K562 (cell line): ENCODE results near the gene SLAIN2. TPM values are rescaled to one million over a fixed set of nuclear protein-coding genes. Genes with fewer than 3 reads are reported as not detected.
A peak's percentile ranks its signal among the peaks of the same experiment; 100 is the strongest.

Experiments used
- ADNP ChIP-seq: fragments of 200-800 bp; sonication (Bioruptor generic); IDR thresholded peaks from 2 replicates; pipeline ENCODE4 v1.6.1; 2016; ENCODE audit warnings: missing genetic modification characterization, missing compliant biosample characterization
- ATF7 ChIP-seq: fragments of 450-650 bp; IDR thresholded peaks from 2 replicates; pipeline ENCODE4 v1.7.1; 2014; ENCODE audit warnings: mild to moderate bottlenecking, moderate library complexity
- BRCA1 ChIP-seq, 2 experiments: fragments of 450-650 bp in 1 of 2; sonication (generic) in 1 of 2; formaldehyde crosslinking in 1 of 2; IDR thresholded peaks; 2 replicates each; pipeline versions ENCODE4 v1.5.0 to v1.6.1; 2017 to 2020; ENCODE audit warnings: mild to moderate bottlenecking in 1 of 2, missing genetic modification reagents in 1 of 2
- ESRRB ChIP-seq: fragments of 250-450 bp; sonication (Bioruptor Pico); IDR thresholded peaks from 2 replicates; pipeline ENCODE4 v1.5.0; 2020; ENCODE audit warnings: mild to moderate bottlenecking, moderate library complexity, borderline replicate concordance
- GABPB1 ChIP-seq: sonication (generic); formaldehyde crosslinking; IDR thresholded peaks from 2 replicates; pipeline ENCODE4 v1.8.0; 2022; ENCODE audit warnings: mild to moderate bottlenecking, missing genetic modification reagents
- GTF2E2 ChIP-seq: fragments of 200-800 bp; sonication (Bioruptor generic); IDR thresholded peaks from 2 replicates; pipeline ENCODE4 v1.6.1; 2016; ENCODE audit warnings: missing genetic modification characterization, missing compliant biosample characterization
- HMG20B ChIP-seq: fragments of 250-450 bp; sonication (Bioruptor Pico); IDR thresholded peaks from 2 replicates; pipeline ENCODE4 v1.5.0; 2021; ENCODE audit warnings: mild to moderate bottlenecking
- IRF2 ChIP-seq: sonication (generic); formaldehyde crosslinking; IDR thresholded peaks from 2 replicates; pipeline ENCODE4 v1.8.1; 2022; ENCODE audit warnings: mild to moderate bottlenecking, missing genetic modification reagents
- KDM5B ChIP-seq: fragments of 200-600 bp; sonication (generic); IDR thresholded peaks from 2 replicates; pipeline ENCODE4 v1.6.1; 2012; ENCODE audit warnings: low read depth, mild to moderate bottlenecking, moderate library complexity, low read length, control low read depth, inconsistent platforms; ENCODE audit not compliant: insufficient replicate concordance
- KLF6 ChIP-seq: fragments of 250-450 bp; sonication (Bioruptor Pico); IDR thresholded peaks from 2 replicates; pipeline ENCODE4 v1.4.0; 2020; ENCODE audit warnings: mild to moderate bottlenecking, moderate library complexity, borderline replicate concordance
- L3MBTL2 ChIP-seq: fragments of 450-650 bp; IDR thresholded peaks from 2 replicates; pipeline ENCODE4 v1.6.1; 2016; ENCODE audit warnings: mild to moderate bottlenecking, moderate library complexity
- MCM2 ChIP-seq: fragments of 450-650 bp; IDR thresholded peaks from 2 replicates; pipeline ENCODE4 v1.6.1; 2017; ENCODE audit warnings: low read depth, mild to moderate bottlenecking
- NFIC ChIP-seq: fragments of 450-650 bp; IDR thresholded peaks from 2 replicates; pipeline ENCODE4 v1.6.1; 2017; ENCODE audit warnings: mild to moderate bottlenecking, inconsistent platforms
- PHTF2 ChIP-seq: fragments of 250-450 bp; sonication (Bioruptor Pico); IDR thresholded peaks from 2 replicates; pipeline ENCODE4 v1.5.0; 2021; ENCODE audit warnings: mild to moderate bottlenecking
- PML ChIP-seq: IDR thresholded peaks from 2 replicates; pipeline ENCODE4 v1.6.1; 2012; ENCODE audit warnings: low read length, inconsistent platforms
- SIN3B ChIP-seq: fragments of 450-650 bp; IDR thresholded peaks from 2 replicates; pipeline ENCODE4 v1.6.1; 2017; ENCODE audit warnings: low read depth, mild to moderate bottlenecking, moderate library complexity
- YY1 ChIP-seq, 3 experiments: IDR thresholded peaks; 2 replicates each; pipeline ENCODE4 v1.6.1; 2011; ENCODE audit warnings: low read length in 2 of 3, mild to moderate bottlenecking in 2 of 3, moderate library complexity in 2 of 3, borderline replicate concordance in 1 of 3, control low read depth in 1 of 3, low read depth in 1 of 3; ENCODE audit not compliant: insufficient read depth in 3 of 3, insufficient replicate concordance in 2 of 3, control insufficient read depth in 1 of 3, insufficient read length in 1 of 3; ENCODE audit errors: extremely low read depth in 1 of 3
- ZNF175 ChIP-seq: fragments of 200-800 bp; sonication (Bioruptor generic); IDR thresholded peaks from 2 replicates; pipeline ENCODE4 v1.6.1; 2016; ENCODE audit warnings: low read depth, mild to moderate bottlenecking, missing genetic modification characterization, missing compliant biosample characterization
- ZNF764 ChIP-seq: fragments of 250-450 bp; sonication (Bioruptor Pico); IDR thresholded peaks from 2 replicates; pipeline ENCODE4 v1.4.0; 2020; ENCODE audit warnings: low read depth, mild to moderate bottlenecking, moderate library complexity
- polyA plus RNA-seq, 8 experiments: library from polyadenylated mRNA; depleted of rRNA in 4 of 8; stranded (reverse) in 5 of 8; unstranded in 3 of 8; fragments of >200 nt; fragmentation: Nextera tagmentation in 2 of 8; fragmentation: Illumina TruSeq in 1 of 8; extraction: Ambion mirVana in 2 of 8; extraction: Trizol in 1 of 8; gene quantifications; 2 replicates each; pipeline versions ENCODE4 v1.2.1 to v1.2.3, GENCODE V29; 2011 to 2014; ENCODE audit warnings: inconsistent platforms in 1 of 8, missing spikeins in 1 of 8
- total RNA-seq, 7 experiments: library from RNA; depleted of rRNA in 6 of 7; stranded (reverse); fragments of >200 nt in 6 of 7; fragmentation: Illumina TruSeq in 2 of 7; extraction: Trizol in 2 of 7; gene quantifications; 2 replicates each; pipeline versions ENCODE4 v1.2.1 to v1.2.3, GENCODE V29; 2011 to 2021; ENCODE audit warnings: low replicate concordance in 1 of 7
- TF ChIP-seq, protein P1 (sequence below), 2 experiments: fragments of 450-650 bp in 1 of 2; IDR thresholded peaks; 2 replicates each; pipeline ENCODE4 v1.6.1; 2011 to 2017; ENCODE audit warnings: low read depth in 2 of 2, antibody characterized with exemption in 1 of 2, borderline replicate concordance in 1 of 2, low read length in 1 of 2, mild to moderate bottlenecking in 1 of 2, mixed read lengths in 1 of 2; ENCODE audit not compliant: control insufficient read depth in 1 of 2
- TF ChIP-seq, protein P2 (sequence below): fragments of 450-650 bp; formaldehyde crosslinking; IDR thresholded peaks from 2 replicates; pipeline ENCODE4 v1.4.0; 2022; ENCODE audit warnings: missing genetic modification characterization
- TF ChIP-seq, protein P3 (sequence below): fragments of 250-450 bp; sonication (Bioruptor Pico); IDR thresholded peaks from 2 replicates; pipeline ENCODE4 v1.4.0; 2020

The SLAIN2 gene
- total and polyA plus RNA-seq, 9 of the 15 experiments (the other 6 are each of a cell fraction or from before 2014, with no cell fraction given): 3.5 to 116 (median 35.0) TPM

DNA sequence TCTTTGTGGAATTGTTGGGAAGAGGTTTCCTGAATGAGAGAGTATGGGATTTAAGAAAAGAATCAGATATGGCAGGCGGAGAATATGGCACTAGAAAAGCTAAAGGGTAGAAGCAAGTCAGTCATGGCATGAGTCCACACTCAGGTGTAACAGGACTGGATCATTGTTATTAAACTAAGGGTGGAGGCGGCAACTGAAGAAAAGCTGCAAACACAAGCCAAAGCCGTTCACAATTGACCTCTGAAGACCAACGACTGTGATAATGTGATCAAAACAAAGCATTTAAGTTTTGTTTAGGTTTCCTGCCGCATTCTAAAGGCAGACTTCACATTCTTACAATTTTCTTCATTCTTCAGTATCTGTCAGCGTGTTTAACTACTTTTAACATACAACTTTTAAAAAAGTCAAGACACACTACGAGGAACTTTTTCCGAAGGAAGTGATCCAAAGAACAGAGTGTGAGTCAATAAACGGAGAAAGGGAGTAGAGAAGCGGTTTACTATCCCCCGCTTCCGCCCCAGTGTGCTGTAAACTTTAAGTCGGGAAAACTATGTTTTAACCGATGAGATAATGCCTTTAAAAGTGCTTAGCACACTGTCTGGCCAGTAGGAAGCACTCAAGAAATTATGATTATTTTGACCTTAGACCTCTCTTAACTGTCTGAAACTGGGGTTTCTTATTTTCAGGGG lies 909 bp upstream of the SLAIN2 start (continued):
- no peak for TF ChIP-seq IRF2 (CRISPR knock-in tag)
- TF ChIP-seq, protein P1, sequence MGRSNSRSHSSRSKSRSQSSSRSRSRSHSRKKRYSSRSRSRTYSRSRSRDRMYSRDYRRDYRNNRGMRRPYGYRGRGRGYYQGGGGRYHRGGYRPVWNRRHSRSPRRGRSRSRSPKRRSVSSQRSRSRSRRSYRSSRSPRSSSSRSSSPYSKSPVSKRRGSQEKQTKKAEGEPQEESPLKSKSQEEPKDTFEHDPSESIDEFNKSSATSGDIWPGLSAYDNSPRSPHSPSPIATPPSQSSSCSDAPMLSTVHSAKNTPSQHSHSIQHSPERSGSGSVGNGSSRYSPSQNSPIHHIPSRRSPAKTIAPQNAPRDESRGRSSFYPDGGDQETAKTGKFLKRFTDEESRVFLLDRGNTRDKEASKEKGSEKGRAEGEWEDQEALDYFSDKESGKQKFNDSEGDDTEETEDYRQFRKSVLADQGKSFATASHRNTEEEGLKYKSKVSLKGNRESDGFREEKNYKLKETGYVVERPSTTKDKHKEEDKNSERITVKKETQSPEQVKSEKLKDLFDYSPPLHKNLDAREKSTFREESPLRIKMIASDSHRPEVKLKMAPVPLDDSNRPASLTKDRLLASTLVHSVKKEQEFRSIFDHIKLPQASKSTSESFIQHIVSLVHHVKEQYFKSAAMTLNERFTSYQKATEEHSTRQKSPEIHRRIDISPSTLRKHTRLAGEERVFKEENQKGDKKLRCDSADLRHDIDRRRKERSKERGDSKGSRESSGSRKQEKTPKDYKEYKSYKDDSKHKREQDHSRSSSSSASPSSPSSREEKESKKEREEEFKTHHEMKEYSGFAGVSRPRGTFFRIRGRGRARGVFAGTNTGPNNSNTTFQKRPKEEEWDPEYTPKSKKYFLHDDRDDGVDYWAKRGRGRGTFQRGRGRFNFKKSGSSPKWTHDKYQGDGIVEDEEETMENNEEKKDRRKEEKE (IDR thresholded peaks at IDR 0.05; ENCODE audit: borderline replicate concordance in 1 of 2, control insufficient read depth in 1 of 2, low read depth in 2 of 2, low read length in 1 of 2): no peak
- no peak for TF ChIP-seq PHTF2 (CRISPR knock-in tag)
- TF ChIP-seq, protein P2, sequence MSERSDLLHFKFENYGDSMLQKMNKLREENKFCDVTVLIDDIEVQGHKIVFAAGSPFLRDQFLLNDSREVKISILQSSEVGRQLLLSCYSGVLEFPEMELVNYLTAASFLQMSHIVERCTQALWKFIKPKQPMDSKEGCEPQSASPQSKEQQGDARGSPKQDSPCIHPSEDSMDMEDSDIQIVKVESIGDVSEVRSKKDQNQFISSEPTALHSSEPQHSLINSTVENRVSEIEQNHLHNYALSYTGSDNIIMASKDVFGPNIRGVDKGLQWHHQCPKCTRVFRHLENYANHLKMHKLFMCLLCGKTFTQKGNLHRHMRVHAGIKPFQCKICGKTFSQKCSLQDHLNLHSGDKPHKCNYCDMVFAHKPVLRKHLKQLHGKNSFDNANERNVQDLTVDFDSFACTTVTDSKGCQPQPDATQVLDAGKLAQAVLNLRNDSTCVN (CRISPR knock-in tag): no peak
- no peak for TF ChIP-seq ADNP (tag)
- no peak for TF ChIP-seq KDM5B
- TF ChIP-seq SIN3B: no peak
- TF ChIP-seq BRCA1 (IDR thresholded peaks at IDR 0.05): no peak
- TF ChIP-seq BRCA1 (CRISPR knock-in tag; IDR thresholded peaks at IDR 0.05): no peak
- no peak for TF ChIP-seq GABPB1 (CRISPR knock-in tag)
- TF ChIP-seq ATF7: no peak; the same call in 1 of the 2 replicates
- no peak for TF ChIP-seq HMG20B
- TF ChIP-seq NFIC: no peak
- no peak for TF ChIP-seq YY1 (IDR thresholded peaks at IDR 0.05; ENCODE audit: borderline replicate concordance in 1 of 3, control insufficient read depth in 1 of 3, extremely low read depth in 1 of 3, insufficient read depth in 3 of 3, insufficient read length in 1 of 3, insufficient replicate concordance in 2 of 3, low read depth in 1 of 3, low read length in 2 of 3)
- no peak for TF ChIP-seq L3MBTL2
- TF ChIP-seq ESRRB (CRISPR knock-in tag): no peak
- no peak for TF ChIP-seq MCM2
- TF ChIP-seq ZNF764 (CRISPR knock-in tag): no peak
- TF ChIP-seq, protein P3, sequence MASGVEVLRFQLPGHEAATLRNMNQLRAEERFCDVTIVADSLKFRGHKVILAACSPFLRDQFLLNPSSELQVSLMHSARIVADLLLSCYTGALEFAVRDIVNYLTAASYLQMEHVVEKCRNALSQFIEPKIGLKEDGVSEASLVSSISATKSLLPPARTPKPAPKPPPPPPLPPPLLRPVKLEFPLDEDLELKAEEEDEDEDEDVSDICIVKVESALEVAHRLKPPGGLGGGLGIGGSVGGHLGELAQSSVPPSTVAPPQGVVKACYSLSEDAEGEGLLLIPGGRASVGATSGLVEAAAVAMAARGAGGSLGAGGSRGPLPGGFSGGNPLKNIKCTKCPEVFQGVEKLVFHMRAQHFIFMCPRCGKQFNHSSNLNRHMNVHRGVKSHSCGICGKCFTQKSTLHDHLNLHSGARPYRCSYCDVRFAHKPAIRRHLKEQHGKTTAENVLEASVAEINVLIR (CRISPR knock-in tag): no peak
- no peak; the same call in 1 of the 2 replicates for TF ChIP-seq GTF2E2
- TF ChIP-seq ZNF175 (CRISPR knock-in tag): peak; percentile 63; the same call in 1 of the 2 replicates
- TF ChIP-seq KLF6 (CRISPR knock-in tag): 0 out of 2 replicates have a peak, but pooled peaks have one; percentile 31
- TF ChIP-seq PML: no peak; the same call in 1 of the 2 replicates
